ENCODE data around the gene GNA12. TPM values are rescaled to one million over a fixed set of nuclear protein-coding genes. Genes with fewer than 3 reads are reported as not detected.

Gene GNA12
- total and polyA plus RNA-seq, 9 of the 15 experiments (the other 6 are each of a cell fraction or from before 2014, with no cell fraction given): 0.65 to 32.7 (median 9.6) TPM

- no peak for TF ChIP-seq MECOM (CRISPR knock-in tag; IDR thresholded peaks at IDR 0.05)
- no peak for TF ChIP-seq ESRRB (CRISPR knock-in tag; IDR thresholded peaks at IDR 0.05; ENCODE audit: borderline replicate concordance)
- TF ChIP-seq SMARCE1 (IDR thresholded peaks at IDR 0.05): no peak
- no peak for TF ChIP-seq NCOR1 (IDR thresholded peaks at IDR 0.05)
- no peak for TF ChIP-seq ZNF398 (CRISPR knock-in tag; IDR thresholded peaks at IDR 0.05)
- TF ChIP-seq SNIP1 (IDR thresholded peaks at IDR 0.05; ENCODE audit: low read depth): no peak
- TF ChIP-seq NRF1 (conservative IDR thresholded peaks at IDR 0.05 in 1 of 2, IDR thresholded peaks at IDR 0.05 in 1 of 2): no peak
- TF ChIP-seq PYGO2 (tag; IDR thresholded peaks at IDR 0.05): no peak
- no peak for TF ChIP-seq SNRNP70 (optimal IDR thresholded peaks at IDR 0.05; ENCODE audit: low read depth, low read length)
- no peak for TF ChIP-seq ETV6 (IDR thresholded peaks at IDR 0.05; ENCODE audit: borderline replicate concordance in 1 of 2, low read depth in 2 of 2, low read length in 1 of 2)
- no peak for TF ChIP-seq ETV6 (CRISPR knock-in tag; IDR thresholded peaks at IDR 0.05; ENCODE audit: borderline replicate concordance)
- TF ChIP-seq ZNF121 (CRISPR knock-in tag; conservative IDR thresholded peaks at IDR 0.05): no peak
- TF ChIP-seq HEY1 (CRISPR knock-in tag; IDR thresholded peaks at IDR 0.05; ENCODE audit: borderline replicate concordance): no peak
- no peak for TF ChIP-seq ZNF592 (IDR thresholded peaks at IDR 0.05)
- no peak for TF ChIP-seq DIDO1 (tag; IDR thresholded peaks at IDR 0.05; ENCODE audit: low read depth)
- TF ChIP-seq PCBP2 (IDR thresholded peaks at IDR 0.05; ENCODE audit: low read depth, low read length, poor library complexity, severe bottlenecking): no peak
- no peak for TF ChIP-seq ZEB2 (IDR thresholded peaks at IDR 0.05)
- no peak for TF ChIP-seq POLR2B (IDR thresholded peaks at IDR 0.05; ENCODE audit: low read depth, partially characterized antibody)
- TF ChIP-seq ARID3B (CRISPR knock-in tag; IDR thresholded peaks at IDR 0.05; ENCODE audit: borderline replicate concordance): no peak
- no peak for TF ChIP-seq PHF21A (IDR thresholded peaks at IDR 0.05; ENCODE audit: borderline replicate concordance, low read depth)
- TF ChIP-seq ZNF717 (CRISPR knock-in tag; IDR thresholded peaks at IDR 0.05): no peak
Measured at GRCh38 chr7:2760098-2760889, 83.8 kb downstream of the GNA12 start (continued).

All from K562 (cell line).